Tibial nerve (tissue), 4 donors: ENCODE measurements around the gene RPS27. TPM values are rescaled to one million over a fixed set of nuclear protein-coding genes. Genes with fewer than 3 reads are reported as not detected.

ENCODE experiments used
- DNase-seq, 2 donors: peaks; one replicate each; pipeline ENCODE4 v3.0.0-alpha.2; 2019; ENCODE audit warnings: low spot score in 2 of 2
- H3K27ac ChIP-seq, 4 donors: fragments of 200-600 bp; sonication (generic) in 3 of 4; one replicate each; pipeline ENCODE4 v1.5.1; 2017 to 2019; ENCODE audit warnings: mild to moderate bottlenecking in 1 of 4
- H3K27me3 ChIP-seq, 2 donors: fragments of 200-600 bp; sonication (generic) in 1 of 2; one replicate each; pipeline versions ENCODE4 v1.5.1 to v1.6.0; 2017 to 2019
- H3K36me3 ChIP-seq, 3 donors: fragments of 200-600 bp; sonication (generic); one replicate each; pipeline ENCODE4 v1.5.1; 2018 to 2019
- H3K4me1 ChIP-seq, 4 donors: fragments of 200-600 bp; sonication (generic) in 3 of 4; one replicate each; pipeline ENCODE4 v1.5.1; 2017 to 2019
- H3K4me3 ChIP-seq, 4 donors: fragments of 200-600 bp; sonication (generic) in 3 of 4; one replicate each; pipeline ENCODE4 v1.5.1; 2017 to 2019; ENCODE audit warnings: mild to moderate bottlenecking in 1 of 4, moderate library complexity in 1 of 4
- H3K9me3 ChIP-seq, 4 donors: fragments of 200-600 bp; sonication (generic) in 3 of 4; one replicate each; pipeline ENCODE4 v1.5.1; 2017 to 2019
- CTCF ChIP-seq, 5 experiments: fragments of 200-600 bp in 3 of 5; fragments of 450-650 bp in 2 of 5; sonication (generic) in 3 of 5; IDR thresholded peaks; one replicate each; pipeline ENCODE4 v1.5.1; 2016 to 2019; ENCODE audit warnings: antibody characterized with exemption in 5 of 5, mild to moderate bottlenecking in 3 of 5, moderate library complexity in 2 of 5
- EP300 ChIP-seq, 2 donors: sonication (generic); formaldehyde crosslinking; IDR thresholded peaks; one replicate each; pipeline ENCODE4 v1.6.1; 2017; ENCODE audit warnings: antibody characterized with exemption in 2 of 2, mild to moderate bottlenecking in 1 of 2
- POLR2A ChIP-seq, 2 donors: fragments of 450-650 bp; IDR thresholded peaks; one replicate each; pipeline ENCODE4 v1.6.1; 2017; ENCODE audit warnings: antibody characterized with exemption in 2 of 2, mild to moderate bottlenecking in 2 of 2, moderate library complexity in 2 of 2
- WGBS, 2 donors: methylation state at CpG; one replicate each; pipeline ENCODE4 v1.1.5; 2018; 5-methylcytosine and 5-hydroxymethylcytosine counted together
- total RNA-seq, 4 donors: library from RNA; depleted of rRNA; stranded (reverse); fragments of >200 nt; gene quantifications; one replicate each; pipeline ENCODE4 v1.1.0, GENCODE V29; 2016

The RPS27 gene
- 1,000 to 10,000 TPM; 1,383 to 1,928 (median 1,729) TPM for total RNA-seq

GRCh38 chr1:153990468-153991150 lies at the start of gene RPS27:
Gene RPS27, plus strand, starts transcription at chr1:153990762. Its CDS starts 35 bp downstream, at chr1:153990797.
- H3K9me3 ChIP-seq, result no peaks in the 10 kb centered on the region
- WGBS, 2 donors, result 1% methylated on average over 23 to 33 of the region's 36 CpGs
- H3K27me3 ChIP-seq, result no peaks in the 10 kb centered on the region
- DNase-seq, result peak; percentile 79 to 92
- H3K4me3 ChIP-seq, result peak within 1 kb of the TSS; percentile 75 to 90 (median 82)
- peak within 1 kb of the TSS; percentile 93 to 98 (median 96) for H3K27ac ChIP-seq
- H3K4me1 ChIP-seq, result peaks cover 0 to 43% (median 20%) of the 10 kb centered on the region in 4 donors
- peaks cover 0 to 40% (median 3%) of the 10 kb centered on the region in 3 donors for H3K36me3 ChIP-seq
- TF ChIP-seq EP300 (IDR thresholded peaks at IDR 0.05) (peak; percentile 92 to 100), POLR2A (IDR thresholded peaks at IDR 0.05) (peak; percentile 97 to 98), CTCF (IDR thresholded peaks at IDR 0.05) (peak in 1 of 5 experiments; percentile 45)

GRCh38 chr1:153941826-153942725 lies 48.5 kb upstream of the RPS27 start:
- Histone ChIP-seq H3K9me3 (no peaks in the 10 kb centered on the region), H3K4me3 (no peak overlapping the region), H3K4me1 (peaks cover 0 to 26% (median 14%) of the 10 kb centered on the region in 4 donors), H3K27ac (no peak overlapping the region), H3K36me3 (peaks cover 3 to 60% (median 15%) of the 10 kb centered on the region in 3 donors), H3K27me3 (no peaks in the 10 kb centered on the region)
- no peak for DNase-seq
- 93 to 94% methylated on average over 31 of the region's 34 CpGs for WGBS, 2 donors
- TF ChIP-seq CTCF (IDR thresholded peaks at IDR 0.05) (no peak), POLR2A (IDR thresholded peaks at IDR 0.05) (no peak), EP300 (IDR thresholded peaks at IDR 0.05) (no peak)

GRCh38 chr1:153942766-153943549 lies 47.6 kb upstream of the RPS27 start:
- TF ChIP-seq CTCF (IDR thresholded peaks at IDR 0.05), result no peak
- no peak for TF ChIP-seq POLR2A (IDR thresholded peaks at IDR 0.05)
- TF ChIP-seq EP300 (IDR thresholded peaks at IDR 0.05), result no peak
- 83 to 85% methylated on average over 11 of the region's 11 CpGs for WGBS, 2 donors
- Histone ChIP-seq H3K4me1 (peaks cover 0 to 29% (median 14%) of the 10 kb centered on the region in 4 donors), H3K4me3 (no peak overlapping the region), H3K9me3 (no peaks in the 10 kb centered on the region), H3K27ac (no peak overlapping the region), H3K27me3 (no peaks in the 10 kb centered on the region), H3K36me3 (peaks cover 3 to 57% (median 9%) of the 10 kb centered on the region in 3 donors)
- no peak for DNase-seq

- H3K9me3 ChIP-seq, result no peaks in the 10 kb centered on the region
- WGBS, 2 donors, result 74 to 75% methylated on average over 11 to 15 of the region's 15 CpGs
- peak overlapping the region; percentile 91 to 99 (median 96) for H3K27ac ChIP-seq
- no peaks in the 10 kb centered on the region for H3K27me3 ChIP-seq
- H3K36me3 ChIP-seq, result peaks cover 3 to 57% (median 11%) of the 10 kb centered on the region in 3 donors
- no peak for DNase-seq
- TF ChIP-seq EP300 (IDR thresholded peaks at IDR 0.05) (no peak), POLR2A (IDR thresholded peaks at IDR 0.05) (no peak), CTCF (IDR thresholded peaks at IDR 0.05) (no peak)
- H3K4me3 ChIP-seq, result peak overlapping the region in 2 of 4 donors; percentile 65 to 94
- peaks cover 0 to 29% (median 14%) of the 10 kb centered on the region in 4 donors for H3K4me1 ChIP-seq
These were observed 46.3 kb upstream of the RPS27 start for GRCh38 chr1:153944005-153944826.
